GM12892 (cell line): ENCODE measurements around the gene ATP6V0A1.

Experiments
- POLR2A ChIP-seq: IDR thresholded peaks from 2 replicates; pipeline ENCODE4 v1.6.1; 2011; ENCODE audit warnings: low read depth, low read length, control low read depth
- POLR2AphosphoS5 ChIP-seq: IDR thresholded peaks from 2 replicates; pipeline ENCODE4 v1.6.1; 2011; ENCODE audit warnings: low read depth, low read length, control low read depth
- TAF1 ChIP-seq: IDR thresholded peaks from 2 replicates; pipeline ENCODE4 v1.6.1; 2011; ENCODE audit warnings: low read depth, mild to moderate bottlenecking, control low read depth, low read length, borderline replicate concordance

DNA sequence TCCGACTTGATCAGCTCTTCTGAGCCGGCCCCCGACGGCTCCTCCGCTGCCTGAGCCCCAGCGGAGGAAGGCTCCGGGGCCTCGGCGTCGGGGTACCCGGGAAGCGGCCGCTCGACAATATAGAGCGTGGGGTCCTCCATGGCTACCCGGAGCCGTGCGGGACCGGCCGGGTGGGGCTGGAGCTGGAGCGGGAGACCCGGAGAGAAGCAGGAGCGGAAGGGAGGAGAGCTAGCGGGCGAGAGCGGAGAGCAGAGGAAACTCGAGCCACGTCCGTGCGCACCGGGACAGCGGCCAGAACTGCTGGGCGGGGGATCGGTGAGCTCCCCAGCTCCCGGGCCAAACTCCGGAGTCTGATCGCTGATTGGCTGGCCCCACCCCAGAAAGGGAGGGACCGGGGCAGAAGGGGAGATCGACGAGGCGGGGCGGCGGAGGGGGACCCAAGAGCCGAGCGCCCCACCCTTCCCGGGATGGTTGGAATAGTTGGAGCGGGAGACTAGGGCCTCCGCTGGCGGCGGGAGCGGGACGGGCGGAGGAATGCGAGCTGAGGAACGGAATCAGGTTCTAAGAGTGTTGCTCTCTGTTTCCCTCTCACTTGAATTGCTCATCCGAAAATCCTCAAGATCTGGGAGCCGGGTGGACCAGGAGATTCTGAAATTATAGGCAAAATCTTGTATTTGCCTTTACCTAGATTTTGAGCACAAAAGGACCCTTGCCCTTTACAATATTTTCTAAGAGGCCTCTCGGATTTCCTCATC, 35.5 kb upstream of the ATP6V0A1 start, which contains the start of gene CAVIN1:
- TF ChIP-seq POLR2A (no peak), POLR2AphosphoS5 (no peak), TAF1 (no peak)
